NCI-H2171 treated with DMSO at 0.1 percent for 48 hours (cell line): Measurements from ENCODE around the gene RCSD1.

Experiments used
- DNase-seq: peaks from one replicate; lab custom pipeline; 2025; lab: John Stamatoyannopoulos, UW

The RCSD1 gene

GRCh38 chr1:167618366-167618765 lies 11.7 kb upstream of the RCSD1 start:
- no peak for DNase-seq

- no peak for DNase-seq
Observed at GRCh38 chr1:167618789-167619188, 11.2 kb upstream of the RCSD1 start.

GRCh38 chr1:167620002-167620401 lies 10.0 kb upstream of the RCSD1 start:
- no peak for DNase-seq

DNA sequence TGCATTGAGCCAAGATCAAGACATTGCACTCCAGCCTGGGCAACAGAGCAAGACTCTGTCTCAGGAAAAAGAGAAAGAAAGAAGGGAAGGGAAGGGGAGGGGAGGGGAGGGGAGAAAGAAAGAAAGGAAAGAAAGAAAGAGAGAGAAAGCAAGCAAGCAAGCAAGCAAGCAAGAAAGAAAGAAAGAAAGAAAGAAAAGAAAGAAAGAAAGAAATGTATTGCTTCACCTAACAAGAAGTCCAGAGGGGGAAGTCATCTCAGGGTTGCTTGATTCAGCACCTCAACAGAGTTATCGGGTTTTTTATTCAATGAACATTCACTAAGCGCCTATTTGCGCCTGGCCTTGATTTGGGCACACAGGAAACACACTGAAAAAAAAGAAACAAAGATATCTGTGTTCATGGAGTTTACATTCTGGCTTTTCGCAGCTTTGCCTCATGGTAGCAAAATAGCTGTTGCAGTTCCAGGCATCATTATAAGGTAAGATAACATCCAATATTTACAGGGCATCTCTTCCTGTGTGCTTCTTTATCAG lies 8.2 kb upstream of the RCSD1 start:
- no peak for DNase-seq

- no peak for DNase-seq
Observed at GRCh38 chr1:167623951-167624350, 6.1 kb upstream of the RCSD1 start.

DNA sequence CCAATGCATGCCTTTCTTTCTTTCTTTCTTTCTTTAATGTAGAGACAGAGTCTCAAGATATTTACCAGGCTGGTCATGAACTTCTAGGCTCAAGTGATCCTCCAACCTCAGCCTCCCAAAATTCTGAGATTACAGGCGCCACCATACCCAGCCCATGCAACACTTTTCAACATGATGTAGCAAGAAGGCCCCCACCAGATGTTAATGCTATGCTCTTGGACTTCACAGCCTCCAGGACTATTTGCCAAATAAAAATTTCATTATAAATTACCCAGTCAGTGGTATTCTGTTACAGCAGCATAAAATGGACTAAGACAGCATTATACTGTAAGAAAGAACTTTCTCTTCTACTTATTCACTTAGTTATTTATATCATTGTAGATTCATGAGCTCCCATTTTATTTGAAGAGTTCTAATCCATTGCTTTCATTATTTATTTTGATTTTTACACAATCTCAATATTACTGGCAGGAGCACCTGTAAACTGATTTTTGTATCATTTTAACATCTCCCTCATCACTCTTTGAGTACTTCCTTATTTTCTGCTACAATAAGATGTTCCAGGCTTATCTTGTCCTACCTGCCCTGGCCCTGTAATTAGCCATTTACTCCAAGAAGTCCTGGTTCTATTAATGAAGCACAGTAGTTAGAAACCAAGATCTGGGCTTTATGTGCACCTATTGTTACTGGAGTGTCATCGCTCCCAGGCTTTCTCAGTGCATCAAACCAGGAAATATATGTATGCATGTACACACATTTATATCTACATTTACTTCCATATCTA lies 4.8 kb upstream of the RCSD1 start:
- DNase-seq = no peak

GRCh38 chr1:167627615-167627864 lies 2.5 kb upstream of the RCSD1 start:
- no peak for DNase-seq

GRCh38 chr1:167627865-167628641 lies 2.0 kb upstream of the RCSD1 start:
- DNase-seq = no peak

- DNase-seq = no peak
Observed at GRCh38 chr1:167628741-167629515, 1.1 kb upstream of the RCSD1 start.

GRCh38 chr1:167630568-167631385 lies 745 bp downstream of the RCSD1 start:
- peak; percentile 41 for DNase-seq

- no peak for DNase-seq
Observed at GRCh38 chr1:167631386-167631935, 1.4 kb downstream of the RCSD1 start.

GRCh38 chr1:167631936-167632614 lies 2.0 kb downstream of the RCSD1 start:
- DNase-seq = no peak

DNA sequence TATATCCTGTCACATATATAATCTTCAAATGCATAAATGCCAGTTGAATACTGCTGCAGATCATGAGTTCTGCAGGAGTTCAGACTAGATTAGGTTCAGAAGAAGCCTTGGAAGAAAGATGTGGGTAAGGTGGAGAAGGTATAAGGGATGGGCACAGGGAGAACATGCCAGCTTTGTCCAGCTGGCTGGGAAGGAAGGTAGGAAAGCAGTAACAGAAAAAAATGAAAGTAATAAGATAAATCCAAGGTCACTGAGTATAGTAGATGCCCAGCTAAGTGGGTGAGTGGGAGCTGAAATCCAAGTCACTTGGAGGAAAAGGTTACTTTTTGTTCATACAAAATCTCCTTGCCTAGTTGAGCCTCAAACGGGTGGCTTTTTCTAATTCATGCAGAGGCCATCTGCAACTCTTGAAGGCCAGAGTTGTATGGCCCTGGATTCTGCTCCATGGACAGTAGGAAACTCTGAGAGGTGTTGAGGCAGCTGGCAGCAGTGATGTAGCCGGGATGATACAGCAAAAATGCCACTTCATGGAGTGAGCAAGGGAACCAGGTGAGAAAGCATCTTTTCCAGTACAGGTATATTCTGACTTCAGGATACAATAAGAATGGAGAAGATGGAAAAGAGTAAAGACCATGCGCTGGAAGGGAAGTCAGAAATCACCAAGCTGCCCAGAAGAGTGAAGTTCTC lies 3.4 kb downstream of the RCSD1 start:
- DNase-seq = no peak

DNA sequence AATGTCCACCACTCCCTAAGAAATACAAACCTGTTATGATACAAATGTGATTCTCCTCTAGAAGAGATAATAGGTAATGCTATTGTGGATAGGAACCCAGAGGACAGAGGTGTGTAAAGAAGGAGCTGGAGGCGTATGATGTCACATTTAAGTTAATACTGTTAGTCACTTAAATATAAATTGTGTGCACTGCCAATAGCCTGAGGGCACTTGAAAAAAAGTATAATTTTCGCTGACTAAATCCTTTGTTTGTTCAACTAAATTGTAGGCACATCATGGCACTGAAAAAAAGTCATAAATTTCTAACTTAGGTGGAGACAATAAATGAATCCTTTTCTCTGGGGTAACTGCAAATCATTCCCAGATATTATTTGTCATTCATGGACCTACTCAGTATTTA lies 4.4 kb downstream of the RCSD1 start:
- no peak for DNase-seq

GRCh38 chr1:167635156-167635648 lies 5.2 kb downstream of the RCSD1 start:
- DNase-seq = peak; percentile 66

DNA sequence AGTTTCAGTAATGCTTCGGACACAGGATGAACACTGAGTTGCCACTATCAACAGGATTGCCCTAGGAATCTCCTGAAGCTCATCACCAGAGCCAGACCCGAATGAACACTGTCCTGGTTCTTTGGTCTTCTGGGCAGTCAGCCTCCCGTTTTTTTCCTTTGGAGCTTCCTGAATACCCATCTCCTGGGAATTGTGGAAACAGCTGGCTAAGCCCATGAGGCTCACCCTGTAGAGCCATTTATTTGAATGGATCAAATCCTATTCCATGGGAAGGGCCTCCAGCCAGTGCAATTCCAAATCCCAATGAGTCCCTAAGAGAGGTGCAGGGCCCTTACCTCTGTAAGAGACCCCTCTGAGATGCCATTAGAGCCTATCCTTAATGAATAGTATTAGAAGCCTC lies 5.9 kb downstream of the RCSD1 start:
- peak; percentile 34 for DNase-seq

- DNase-seq = no peak
Observed at GRCh38 chr1:167638064-167638463, 8.0 kb downstream of the RCSD1 start.

- no peak for DNase-seq
Observed at GRCh38 chr1:167640051-167640450, 10.0 kb downstream of the RCSD1 start.

DNA sequence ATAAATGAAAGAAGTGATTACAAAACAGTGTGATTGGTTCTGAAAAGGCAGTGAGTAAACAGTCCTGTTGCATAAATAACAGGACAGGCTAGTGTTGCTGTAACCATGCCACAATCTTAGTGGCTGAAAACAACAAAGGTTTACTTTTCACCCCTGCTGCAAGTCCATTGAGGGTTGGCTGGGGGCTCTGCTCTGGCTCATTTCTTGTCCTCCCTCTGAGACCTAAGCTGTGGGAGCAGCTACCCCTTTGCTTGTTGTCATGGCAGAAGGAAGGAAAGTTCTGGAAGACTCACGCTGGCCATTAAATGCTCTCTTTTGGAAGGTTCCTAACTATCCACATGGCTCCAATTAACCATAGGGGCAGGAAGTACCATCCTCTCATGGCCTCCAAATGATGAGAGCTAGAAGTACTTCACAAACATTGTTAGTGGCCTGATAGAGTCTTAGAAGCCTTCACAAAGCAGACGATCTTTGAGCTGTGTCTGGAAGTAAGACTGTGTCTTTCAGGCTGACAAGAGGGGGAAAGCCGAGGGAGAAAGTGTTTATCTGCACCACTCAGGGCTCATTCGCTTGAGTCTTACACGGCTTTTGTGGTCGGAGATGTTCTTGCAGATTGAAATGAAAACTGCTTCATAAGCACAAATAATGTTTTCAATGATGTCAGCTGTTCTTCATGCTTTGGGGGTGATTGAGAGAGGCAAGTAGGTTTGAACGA lies 11.9 kb downstream of the RCSD1 start:
- no peak for DNase-seq

- no peak for DNase-seq
Observed at GRCh38 chr1:167642501-167642826, 12.4 kb downstream of the RCSD1 start.
